ENCODE measurements around the gene RAB30.
"Not testable (repeated sequence)": the region's sequence is repeated elsewhere in the genome, so short reads cannot be mapped to it uniquely, and the experiment has no call there.

The RAB30 gene

DNA sequence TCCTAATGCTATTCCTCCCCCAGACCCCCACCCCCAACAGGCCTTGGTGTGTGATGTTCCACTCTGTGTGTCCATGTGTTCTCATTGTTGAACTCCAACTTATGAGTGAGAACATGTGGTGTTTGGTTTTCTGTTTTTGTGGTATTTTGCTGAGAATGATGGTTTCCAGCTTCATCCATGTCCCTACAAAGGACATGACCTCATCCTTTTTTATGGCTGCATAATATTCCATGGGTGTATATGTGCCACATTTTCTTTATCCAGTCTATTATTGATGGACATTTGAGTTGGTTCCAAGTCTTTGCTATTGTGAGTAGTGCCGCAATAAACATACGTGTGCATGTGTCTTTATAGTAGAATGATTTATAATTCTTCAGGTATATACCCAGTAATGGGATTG, 121.2 kb downstream of the RAB30 start:
- not testable (repeated sequence) for H2AFZ ChIP-seq (ENCODE audit: low read depth, low read length); H3K9me3 ChIP-seq (ENCODE audit: insufficient read depth, low read length); H3K79me2 ChIP-seq (ENCODE audit: low read length); H3K27ac ChIP-seq (ENCODE audit: low read length); H3K9ac ChIP-seq (ENCODE audit: low read length); H3K4me2 ChIP-seq (ENCODE audit: low read length); H3K4me1 ChIP-seq (ENCODE audit: low read length); H4K20me1 ChIP-seq (ENCODE audit: insufficient read depth, low read length); H3K4me3 ChIP-seq (ENCODE audit: low read length); H3K27me3 ChIP-seq (ENCODE audit: low read depth, low read length)
- H3K36me3 ChIP-seq (replicated peaks; ENCODE audit: low read depth, low read length), result peaks cover 11% of the 10 kb centered on the region

DNA sequence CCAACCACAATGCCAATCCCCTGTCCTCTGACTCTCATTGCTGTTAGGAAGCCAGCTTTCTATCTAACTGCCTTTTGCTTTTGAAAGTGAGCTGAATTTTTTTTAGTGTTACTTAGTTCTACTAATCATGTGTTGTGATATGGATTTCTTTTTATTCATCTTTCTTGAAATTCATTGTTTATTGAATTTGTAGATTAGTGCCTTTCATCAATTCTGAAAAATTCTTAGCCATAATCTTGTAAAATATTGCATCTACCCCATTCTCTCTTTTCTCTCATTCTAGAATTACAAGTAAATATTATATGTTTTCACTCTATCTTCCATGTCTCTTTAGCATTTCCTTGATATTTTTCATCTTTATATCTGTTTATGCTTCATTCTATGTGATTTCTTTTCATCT, 122.3 kb downstream of the RAB30 start:
- Histone ChIP-seq H3K4me2 (ENCODE audit: low read length) (no peak overlapping the region), H3K9ac (ENCODE audit: low read length) (no peak overlapping the region), H3K4me1 (ENCODE audit: low read length) (no peaks in the 10 kb centered on the region), H3K27ac (ENCODE audit: low read length) (no peak overlapping the region), H3K27me3 (ENCODE audit: low read depth, low read length) (no peaks in the 10 kb centered on the region), H3K4me3 (ENCODE audit: low read length) (no peak overlapping the region), H3K9me3 (ENCODE audit: insufficient read depth, low read length) (no peaks in the 10 kb centered on the region), H2AFZ (ENCODE audit: low read depth, low read length) (no peak overlapping the region), H4K20me1 (ENCODE audit: insufficient read depth, low read length) (no peaks in the 10 kb centered on the region), H3K79me2 (ENCODE audit: low read length) (peaks cover 7% of the 10 kb centered on the region; the same call in 1 of the 2 replicates), H3K36me3 (replicated peaks; ENCODE audit: low read depth, low read length) (peaks cover 7% of the 10 kb centered on the region)
- TF ChIP-seq, protein P1, sequence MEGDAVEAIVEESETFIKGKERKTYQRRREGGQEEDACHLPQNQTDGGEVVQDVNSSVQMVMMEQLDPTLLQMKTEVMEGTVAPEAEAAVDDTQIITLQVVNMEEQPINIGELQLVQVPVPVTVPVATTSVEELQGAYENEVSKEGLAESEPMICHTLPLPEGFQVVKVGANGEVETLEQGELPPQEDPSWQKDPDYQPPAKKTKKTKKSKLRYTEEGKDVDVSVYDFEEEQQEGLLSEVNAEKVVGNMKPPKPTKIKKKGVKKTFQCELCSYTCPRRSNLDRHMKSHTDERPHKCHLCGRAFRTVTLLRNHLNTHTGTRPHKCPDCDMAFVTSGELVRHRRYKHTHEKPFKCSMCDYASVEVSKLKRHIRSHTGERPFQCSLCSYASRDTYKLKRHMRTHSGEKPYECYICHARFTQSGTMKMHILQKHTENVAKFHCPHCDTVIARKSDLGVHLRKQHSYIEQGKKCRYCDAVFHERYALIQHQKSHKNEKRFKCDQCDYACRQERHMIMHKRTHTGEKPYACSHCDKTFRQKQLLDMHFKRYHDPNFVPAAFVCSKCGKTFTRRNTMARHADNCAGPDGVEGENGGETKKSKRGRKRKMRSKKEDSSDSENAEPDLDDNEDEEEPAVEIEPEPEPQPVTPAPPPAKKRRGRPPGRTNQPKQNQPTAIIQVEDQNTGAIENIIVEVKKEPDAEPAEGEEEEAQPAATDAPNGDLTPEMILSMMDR (IDR thresholded peaks at IDR 0.05; ENCODE audit: low read depth, low read length), result no peak
- TF ChIP-seq EZH2phosphoT487 (IDR thresholded peaks at IDR 0.05; ENCODE audit: low read depth), result no peak

DNA sequence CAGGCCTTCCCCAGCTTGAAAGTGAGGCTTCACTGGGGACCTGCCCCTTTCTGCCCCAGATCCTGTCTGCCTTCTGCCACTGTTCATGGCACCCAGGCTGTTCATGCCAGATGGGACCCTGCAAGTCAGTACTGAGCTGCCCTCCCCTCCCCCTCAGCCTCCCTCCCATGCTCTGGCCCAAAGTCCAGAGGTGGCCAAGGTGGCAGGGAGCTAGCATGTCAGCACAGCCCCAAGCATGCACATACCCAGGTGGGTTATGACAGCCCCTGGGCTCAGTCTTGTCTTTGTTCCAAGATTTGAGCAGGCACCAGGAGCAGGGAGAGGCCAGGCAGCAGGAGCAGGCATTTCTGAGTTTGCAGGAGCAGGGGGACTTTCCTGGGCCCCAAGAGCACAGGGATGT, 126.0 kb downstream of the RAB30 start:
- no peaks in the 10 kb centered on the region for H4K20me1 ChIP-seq (ENCODE audit: insufficient read depth, low read length)
- H3K4me1 ChIP-seq (ENCODE audit: low read length), result no peaks in the 10 kb centered on the region
- no peak for TF ChIP-seq EZH2phosphoT487 (IDR thresholded peaks at IDR 0.05; ENCODE audit: low read depth)
- TF ChIP-seq, protein P1 (IDR thresholded peaks at IDR 0.05; ENCODE audit: low read depth, low read length), result no peak
- H3K36me3 ChIP-seq (replicated peaks; ENCODE audit: low read depth, low read length), result peaks cover 25% of the 10 kb centered on the region
- H3K9me3 ChIP-seq (ENCODE audit: insufficient read depth, low read length), result no peaks in the 10 kb centered on the region
- no peak overlapping the region for H3K4me3 ChIP-seq (ENCODE audit: low read length)
- H3K9ac ChIP-seq (ENCODE audit: low read length), result no peak overlapping the region
- H3K27ac ChIP-seq (ENCODE audit: low read length), result no peak overlapping the region
- no peak overlapping the region for H2AFZ ChIP-seq (ENCODE audit: low read depth, low read length)
- H3K79me2 ChIP-seq (ENCODE audit: low read length), result peaks cover 7% of the 10 kb centered on the region
- H3K4me2 ChIP-seq (ENCODE audit: low read length), result no peak overlapping the region
- H3K27me3 ChIP-seq (ENCODE audit: low read depth, low read length), result no peaks in the 10 kb centered on the region

DNA sequence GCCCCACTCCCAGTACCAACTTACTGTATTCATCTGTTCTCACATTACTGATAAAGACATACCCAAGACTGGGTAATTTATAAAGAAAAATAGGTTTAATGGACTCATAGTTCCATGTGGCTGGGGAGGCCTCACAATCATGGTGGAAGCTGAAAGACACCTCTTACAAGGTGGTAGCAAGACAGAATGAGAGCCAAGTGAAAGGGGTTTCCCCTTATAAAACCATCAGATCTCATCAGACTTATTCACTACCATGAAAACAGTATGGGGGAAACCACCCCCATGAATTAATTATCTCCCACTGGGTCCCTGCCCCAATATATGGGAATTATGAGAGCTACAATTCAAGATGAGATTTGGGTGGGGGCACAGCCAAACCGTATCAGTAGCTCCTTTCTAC, 126.7 kb downstream of the RAB30 start:
- H2AFZ ChIP-seq (ENCODE audit: low read depth, low read length); H3K9me3 ChIP-seq (ENCODE audit: insufficient read depth, low read length); H3K9ac ChIP-seq (ENCODE audit: low read length); H3K4me2 ChIP-seq (ENCODE audit: low read length); H3K4me3 ChIP-seq (ENCODE audit: low read length); H3K27ac ChIP-seq (ENCODE audit: low read length); H3K27me3 ChIP-seq (ENCODE audit: low read depth, low read length); H4K20me1 ChIP-seq (ENCODE audit: insufficient read depth, low read length); H3K4me1 ChIP-seq (ENCODE audit: low read length): not testable (repeated sequence)
- Histone ChIP-seq H3K79me2 (ENCODE audit: low read length) (peaks cover 12% of the 10 kb centered on the region), H3K36me3 (replicated peaks; ENCODE audit: low read depth, low read length) (peaks cover 25% of the 10 kb centered on the region)

DNA sequence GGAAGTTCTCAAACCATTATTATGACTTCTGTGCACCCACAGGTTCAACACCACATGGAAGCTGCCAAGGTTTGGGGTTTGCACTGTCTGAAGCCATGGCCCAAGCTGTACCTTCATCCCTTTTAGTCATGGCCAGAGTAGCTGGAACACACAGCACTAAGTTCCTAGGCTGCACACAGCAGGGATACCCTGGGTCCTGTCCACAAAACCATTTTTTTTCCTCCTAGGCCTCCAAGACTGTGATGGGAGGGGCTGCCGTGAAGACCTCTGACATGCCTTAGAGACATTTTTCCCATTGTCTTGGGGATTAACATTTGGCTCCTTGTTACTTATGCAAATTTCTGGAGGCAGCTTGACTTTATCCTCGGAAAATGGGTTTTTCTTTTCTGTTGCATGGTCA, 127.5 kb downstream of the RAB30 start:
- TF ChIP-seq, protein P1 (IDR thresholded peaks at IDR 0.05; ENCODE audit: low read depth, low read length), result no peak
- TF ChIP-seq EZH2phosphoT487 (IDR thresholded peaks at IDR 0.05; ENCODE audit: low read depth), result no peak
- Histone ChIP-seq H3K27me3 (ENCODE audit: low read depth, low read length) (no peaks in the 10 kb centered on the region), H3K4me1 (ENCODE audit: low read length) (no peaks in the 10 kb centered on the region), H3K9me3 (ENCODE audit: insufficient read depth, low read length) (no peaks in the 10 kb centered on the region), H3K27ac (ENCODE audit: low read length) (no peak overlapping the region), H3K4me2 (ENCODE audit: low read length) (no peak overlapping the region), H3K36me3 (replicated peaks; ENCODE audit: low read depth, low read length) (peaks cover 26% of the 10 kb centered on the region), H2AFZ (ENCODE audit: low read depth, low read length) (no peak overlapping the region), H4K20me1 (ENCODE audit: insufficient read depth, low read length) (no peaks in the 10 kb centered on the region), H3K9ac (ENCODE audit: low read length) (no peak overlapping the region), H3K4me3 (ENCODE audit: low read length) (no peak overlapping the region), H3K79me2 (ENCODE audit: low read length) (peaks cover 17% of the 10 kb centered on the region)

DNA sequence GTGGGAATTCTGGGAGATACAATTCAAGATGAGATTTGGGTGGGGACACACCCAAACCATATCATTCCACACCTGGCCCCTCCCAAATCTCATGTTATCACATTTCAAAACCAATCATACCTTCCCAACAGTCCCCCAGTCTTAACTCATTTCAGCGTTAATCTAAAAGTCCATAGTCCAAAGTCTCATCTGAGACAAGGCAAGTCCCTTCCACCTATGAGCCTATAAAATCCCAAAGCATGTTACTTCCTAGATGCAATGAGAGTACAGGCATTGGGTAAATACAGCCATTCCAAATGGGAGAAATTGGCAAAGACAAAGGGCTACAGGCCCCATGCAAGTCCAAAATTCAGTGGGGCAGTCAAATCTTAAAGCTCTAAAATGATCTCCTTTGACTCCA, 128.3 kb downstream of the RAB30 start:
- H3K4me1 ChIP-seq (ENCODE audit: low read length); H3K4me3 ChIP-seq (ENCODE audit: low read length); H3K9ac ChIP-seq (ENCODE audit: low read length); H3K27ac ChIP-seq (ENCODE audit: low read length); H3K9me3 ChIP-seq (ENCODE audit: insufficient read depth, low read length); H3K4me2 ChIP-seq (ENCODE audit: low read length); H4K20me1 ChIP-seq (ENCODE audit: insufficient read depth, low read length); H2AFZ ChIP-seq (ENCODE audit: low read depth, low read length); H3K27me3 ChIP-seq (ENCODE audit: low read depth, low read length): not testable (repeated sequence)
- peaks cover 32% of the 10 kb centered on the region for H3K36me3 ChIP-seq (replicated peaks; ENCODE audit: low read depth, low read length)
- H3K79me2 ChIP-seq (ENCODE audit: low read length), result peaks cover 24% of the 10 kb centered on the region
